GM19397 (cell line): ENCODE results near the gene TNNT1.
"Not testable (repeated sequence)": the region's sequence is repeated elsewhere in the genome, so short reads cannot be mapped to it uniquely, and the experiment has no call there.

Experiments used
- ATAC-seq: cut with Tn5 transposase; IDR thresholded peaks from one replicate; pipeline ENCODE4 v1.9.1; 2021; ENCODE audit warnings: mild to moderate bottlenecking, moderate library complexity; ENCODE audit not compliant: unreplicated experiment

Gene TNNT1

GRCh38 chr19:55171440-55171839 is 22.4 kb upstream of the TNNT1 start:
- ATAC-seq: no peak

- no peak for ATAC-seq
Measured at GRCh38 chr19:55169136-55169535, 20.1 kb upstream of the TNNT1 start.

GRCh38 chr19:55166530-55167268 is 17.7 kb upstream of the TNNT1 start, which contains the start of gene DNAAF3:
Gene DNAAF3, minus strand, starts transcription at chr19:55166613. Its CDS starts 200 bp downstream, at chr19:55166413.
- peak; percentile 72 for ATAC-seq

- no peak for ATAC-seq
Measured at GRCh38 chr19:55165952-55166529, 17.0 kb upstream of the TNNT1 start.

GRCh38 chr19:55161571-55162322 is 12.7 kb upstream of the TNNT1 start:
- ATAC-seq: no peak

- no peak for ATAC-seq
Measured at GRCh38 chr19:55160986-55161365, 12.0 kb upstream of the TNNT1 start.

- no peak for ATAC-seq
Measured at GRCh38 chr19:55160128-55160985, 11.4 kb upstream of the TNNT1 start.

- no peak for ATAC-seq
Measured at GRCh38 chr19:55158848-55159749, 10.1 kb upstream of the TNNT1 start.

- ATAC-seq: no peak
Measured at GRCh38 chr19:55158423-55158822, 9.4 kb upstream of the TNNT1 start.

GRCh38 chr19:55157064-55157908 is 8.3 kb upstream of the TNNT1 start, which contains the start of gene TNNI3:
Gene TNNI3, minus strand, starts transcription at chr19:55157732. Its CDS starts 143 bp downstream, at chr19:55157589.
- ATAC-seq: no peak

- no peak for ATAC-seq
Measured at GRCh38 chr19:55156202-55157063, 7.4 kb upstream of the TNNT1 start.

GRCh38 chr19:55155784-55156183 is 6.8 kb upstream of the TNNT1 start:
- ATAC-seq: not testable (repeated sequence)

- ATAC-seq: no peak
Measured at GRCh38 chr19:55153652-55154264, 4.8 kb upstream of the TNNT1 start.

- ATAC-seq: no peak
Measured at GRCh38 chr19:55152017-55152416, 3.0 kb upstream of the TNNT1 start.

- ATAC-seq: no peak
Measured at GRCh38 chr19:55147545-55148251, 1.3 kb downstream of the TNNT1 start.

- no peak for ATAC-seq
Measured at GRCh38 chr19:55146705-55147273, 2.2 kb downstream of the TNNT1 start.
